AG09319 (cell line): ENCODE data around the gene EDC3.

Experiments
- DNase-seq: peaks from one replicate; pipeline ENCODE4 v3.0.0-alpha.2; 2010; ENCODE audit warnings: low read depth; ENCODE audit errors: extremely low read depth
- TF ChIP-seq, protein P1 (sequence below): IDR thresholded peaks from 2 replicates; pipeline ENCODE4 v1.5.1; 2011; ENCODE audit warnings: low read depth, mild to moderate bottlenecking, inconsistent platforms, low read length, moderate library complexity

Gene EDC3

DNA sequence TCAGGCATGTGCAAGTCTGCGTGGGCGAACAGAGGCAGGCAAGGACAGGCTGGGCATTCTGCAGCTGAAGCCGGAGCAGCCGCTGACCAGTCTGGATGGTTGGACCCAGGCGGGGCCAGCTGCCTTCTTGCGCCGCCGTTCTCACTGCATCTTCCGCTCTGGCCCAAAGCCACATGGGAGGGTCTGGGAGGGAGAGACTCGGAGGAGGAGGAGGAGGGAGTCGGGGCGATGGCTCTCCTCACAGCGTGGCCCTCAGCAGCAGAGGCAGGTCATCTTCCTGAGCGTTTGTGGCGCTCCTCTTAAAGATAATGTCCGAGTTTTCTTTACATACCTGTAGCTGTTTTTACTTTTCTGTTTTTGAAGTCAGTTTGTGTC, 74.3 kb downstream of the EDC3 start:
- TF ChIP-seq, protein P1, sequence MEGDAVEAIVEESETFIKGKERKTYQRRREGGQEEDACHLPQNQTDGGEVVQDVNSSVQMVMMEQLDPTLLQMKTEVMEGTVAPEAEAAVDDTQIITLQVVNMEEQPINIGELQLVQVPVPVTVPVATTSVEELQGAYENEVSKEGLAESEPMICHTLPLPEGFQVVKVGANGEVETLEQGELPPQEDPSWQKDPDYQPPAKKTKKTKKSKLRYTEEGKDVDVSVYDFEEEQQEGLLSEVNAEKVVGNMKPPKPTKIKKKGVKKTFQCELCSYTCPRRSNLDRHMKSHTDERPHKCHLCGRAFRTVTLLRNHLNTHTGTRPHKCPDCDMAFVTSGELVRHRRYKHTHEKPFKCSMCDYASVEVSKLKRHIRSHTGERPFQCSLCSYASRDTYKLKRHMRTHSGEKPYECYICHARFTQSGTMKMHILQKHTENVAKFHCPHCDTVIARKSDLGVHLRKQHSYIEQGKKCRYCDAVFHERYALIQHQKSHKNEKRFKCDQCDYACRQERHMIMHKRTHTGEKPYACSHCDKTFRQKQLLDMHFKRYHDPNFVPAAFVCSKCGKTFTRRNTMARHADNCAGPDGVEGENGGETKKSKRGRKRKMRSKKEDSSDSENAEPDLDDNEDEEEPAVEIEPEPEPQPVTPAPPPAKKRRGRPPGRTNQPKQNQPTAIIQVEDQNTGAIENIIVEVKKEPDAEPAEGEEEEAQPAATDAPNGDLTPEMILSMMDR: no peak
- DNase-seq: no peak

- DNase-seq: no peak
- TF ChIP-seq, protein P1: peak; percentile 95
These were observed 74.9 kb downstream of the EDC3 start for GRCh38 chr15:74620636-74621545.

GRCh38 chr15:74619916-74620635, 75.7 kb downstream of the EDC3 start:
- TF ChIP-seq, protein P1: no peak
- DNase-seq: no peak

- TF ChIP-seq, protein P1: no peak
- no peak for DNase-seq
These were observed 76.8 kb downstream of the EDC3 start for GRCh38 chr15:74618841-74619596.

- DNase-seq: no peak
- TF ChIP-seq, protein P1: no peak
These were observed 78.8 kb downstream of the EDC3 start for GRCh38 chr15:74616996-74617395.

DNA sequence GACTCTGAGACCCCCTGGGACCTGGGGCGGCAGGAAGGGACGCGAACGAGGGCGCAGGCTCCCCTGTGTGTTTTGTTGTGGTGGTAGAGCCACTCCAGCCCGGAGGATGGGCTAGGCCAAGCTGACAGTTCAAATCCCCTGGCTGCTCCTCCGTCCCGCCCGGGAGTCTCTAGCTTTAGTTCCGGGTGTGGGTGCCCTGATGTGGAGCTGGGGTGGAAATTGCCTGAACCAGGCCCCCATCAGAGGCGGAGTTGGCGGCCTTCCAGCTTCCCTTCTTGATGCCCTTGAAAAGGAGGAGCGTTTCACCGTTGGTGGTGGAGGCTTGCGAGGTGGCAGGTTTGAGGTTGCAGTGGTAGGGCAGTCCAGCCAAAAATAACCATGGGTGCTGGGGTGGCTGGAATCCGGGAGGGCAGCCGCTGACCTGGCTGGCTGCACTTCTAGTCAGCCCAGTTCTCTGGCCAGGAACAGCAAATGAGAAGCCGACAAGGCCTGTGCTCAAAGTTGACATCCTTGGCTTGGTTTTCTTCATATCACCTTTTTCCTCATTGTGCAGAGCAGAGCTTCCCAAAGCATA, 79.4 kb downstream of the EDC3 start:
- TF ChIP-seq, protein P1: no peak
- DNase-seq: no peak
